SK-N-MC (cell line): Measurements from ENCODE around the gene BAMBI.

Experiments used
- EZH2 ChIP-seq: fragments of 200-600 bp; sonication (generic); IDR thresholded peaks from one replicate; pipeline ENCODE4 v1.6.1; 2017; ENCODE audit warnings: antibody characterized with exemption
- FOXP2 ChIP-seq: optimal IDR thresholded peaks from 2 replicates; pipeline ENCODE3; 2011; ENCODE audit warnings: mild to moderate bottlenecking, moderate library complexity; ENCODE audit not compliant: insufficient read depth; ENCODE audit errors: extremely low read length, control extremely low read depth
- POLR2AphosphoS5 ChIP-seq: IDR thresholded peaks from 2 replicates; pipeline ENCODE4 v1.6.1; 2012; ENCODE audit warnings: mild to moderate bottlenecking, low read depth, low read length, borderline replicate concordance

DNA sequence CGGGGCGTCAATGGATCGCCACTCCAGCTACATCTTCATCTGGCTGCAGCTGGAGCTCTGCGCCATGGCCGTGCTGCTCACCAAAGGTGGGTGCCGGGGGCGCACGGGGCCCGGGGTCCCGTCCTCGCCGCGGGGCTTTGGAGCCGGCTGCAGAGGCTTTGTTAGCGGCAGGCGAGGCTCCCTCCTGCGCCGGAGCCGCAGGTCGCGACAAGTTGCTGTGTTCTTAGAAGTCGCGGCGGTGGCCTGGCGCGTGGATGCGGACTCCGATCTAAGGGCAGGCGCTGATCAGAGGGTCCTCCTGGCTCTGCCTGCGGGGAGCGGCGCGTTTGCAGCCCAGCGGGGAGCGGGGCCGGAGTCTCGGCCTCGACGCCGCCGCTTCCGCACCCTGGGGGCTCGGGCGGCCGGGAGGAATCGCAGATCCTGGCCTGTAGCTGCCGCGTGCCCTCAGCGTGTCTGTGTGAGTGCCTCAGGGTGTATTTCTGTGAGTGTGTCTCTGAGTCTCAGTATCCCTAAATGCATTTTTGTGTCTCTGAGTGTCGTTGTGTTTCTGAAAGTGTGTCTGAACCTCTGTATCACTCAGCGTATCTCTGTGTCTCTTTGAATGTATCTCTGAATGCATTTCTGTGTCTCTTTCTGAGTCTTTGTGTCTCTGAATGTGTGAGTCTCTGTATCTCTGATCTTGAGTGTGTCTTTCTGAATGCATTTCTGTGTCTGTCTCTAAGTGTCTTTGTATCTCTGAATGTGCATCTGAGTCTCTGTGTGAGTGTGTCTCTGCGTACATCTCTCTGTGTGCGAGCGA, 766 bp downstream of the BAMBI start:
- TF ChIP-seq POLR2AphosphoS5 (no peak), EZH2 (no peak), FOXP2 (no peak)
